ENCODE results near the gene UBXN10. TPM values are rescaled to one million over a fixed set of nuclear protein-coding genes. Genes with fewer than 3 reads are reported as not detected.

The UBXN10 gene
- total and polyA plus RNA-seq, 4 donors, result 0.50 to 2.3 (median 1.1) TPM

DNA sequence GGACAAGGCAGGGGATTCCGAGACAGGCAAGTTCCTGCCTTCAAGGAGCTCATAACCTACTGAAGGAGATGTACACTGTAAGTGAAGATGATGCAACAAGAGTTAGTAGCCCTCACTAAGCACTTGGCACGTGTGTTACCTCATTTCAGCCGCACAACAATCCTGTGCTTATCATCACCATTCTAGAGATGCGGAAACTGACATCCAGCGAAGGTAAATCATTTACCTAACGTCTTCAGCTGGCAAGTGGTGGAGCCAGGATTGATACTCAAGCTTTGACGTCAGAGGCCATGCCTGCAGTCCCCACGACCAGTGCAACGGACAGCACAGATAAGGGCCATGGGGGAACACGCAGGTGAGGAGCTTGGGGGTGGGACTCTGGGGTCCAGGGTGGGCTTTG is 2.9 kb upstream of the UBXN10 start:
- Histone ChIP-seq H3K9me3 (ENCODE audit: control insufficient read depth in 4 of 4, low read length in 3 of 4) (no peaks in the 10 kb centered on the region), H3K4me1 (ENCODE audit: control insufficient read depth in 4 of 4, insufficient read depth in 4 of 4, low read length in 3 of 4) (peaks cover 4 to 42% (median 34%) of the 10 kb centered on the region in 4 donors), H3K4me3 (ENCODE audit: low read depth in 1 of 3, low read length in 3 of 3) (no peak overlapping the region), H3K9ac (ENCODE audit: low read depth in 1 of 2, low read length in 2 of 2) (no peak overlapping the region), H3K27ac (ENCODE audit: low read depth in 1 of 2, low read length in 2 of 2) (peak overlapping the region in 1 of 2 donors; percentile 63), H3K27me3 (ENCODE audit: control insufficient read depth in 4 of 4, insufficient read depth in 4 of 4, low read length in 3 of 4) (no peaks in the 10 kb centered on the region), H3K36me3 (ENCODE audit: control insufficient read depth in 4 of 4, insufficient read depth in 3 of 4, low read depth in 1 of 4, low read length in 3 of 4) (no peaks in the 10 kb centered on the region)
- DNase-seq (ENCODE audit: low spot score), result no peak
- TF ChIP-seq TAF1 (conservative IDR thresholded peaks at IDR 0.05) (no peak), HNF4A (conservative IDR thresholded peaks at IDR 0.05) (peak in 1 of 2 donors; percentile 64), FOXA2 (IDR thresholded peaks at IDR 0.05) (no peak), RXRA (IDR thresholded peaks at IDR 0.05) (peak in 1 of 2 donors; percentile 65), EGR1 (IDR thresholded peaks at IDR 0.05; ENCODE audit: low read depth in 2 of 2) (no peak), JUND (IDR thresholded peaks at IDR 0.05) (peak in 1 of 2 donors; percentile 30), YY1 (IDR thresholded peaks at IDR 0.05) (no peak), RAD21 (IDR thresholded peaks at IDR 0.05) (no peak), NR2F2 (IDR thresholded peaks at IDR 0.05) (no peak), SP1 (IDR thresholded peaks at IDR 0.05) (no peak), GABPA (IDR thresholded peaks at IDR 0.05 in 1 of 2, conservative IDR thresholded peaks at IDR 0.05 in 1 of 2) (no peak)
- TF ChIP-seq, protein P1, sequence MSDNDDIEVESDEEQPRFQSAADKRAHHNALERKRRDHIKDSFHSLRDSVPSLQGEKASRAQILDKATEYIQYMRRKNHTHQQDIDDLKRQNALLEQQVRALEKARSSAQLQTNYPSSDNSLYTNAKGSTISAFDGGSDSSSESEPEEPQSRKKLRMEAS (IDR thresholded peaks at IDR 0.05), result peak; percentile 23
- TF ChIP-seq, protein P2, sequence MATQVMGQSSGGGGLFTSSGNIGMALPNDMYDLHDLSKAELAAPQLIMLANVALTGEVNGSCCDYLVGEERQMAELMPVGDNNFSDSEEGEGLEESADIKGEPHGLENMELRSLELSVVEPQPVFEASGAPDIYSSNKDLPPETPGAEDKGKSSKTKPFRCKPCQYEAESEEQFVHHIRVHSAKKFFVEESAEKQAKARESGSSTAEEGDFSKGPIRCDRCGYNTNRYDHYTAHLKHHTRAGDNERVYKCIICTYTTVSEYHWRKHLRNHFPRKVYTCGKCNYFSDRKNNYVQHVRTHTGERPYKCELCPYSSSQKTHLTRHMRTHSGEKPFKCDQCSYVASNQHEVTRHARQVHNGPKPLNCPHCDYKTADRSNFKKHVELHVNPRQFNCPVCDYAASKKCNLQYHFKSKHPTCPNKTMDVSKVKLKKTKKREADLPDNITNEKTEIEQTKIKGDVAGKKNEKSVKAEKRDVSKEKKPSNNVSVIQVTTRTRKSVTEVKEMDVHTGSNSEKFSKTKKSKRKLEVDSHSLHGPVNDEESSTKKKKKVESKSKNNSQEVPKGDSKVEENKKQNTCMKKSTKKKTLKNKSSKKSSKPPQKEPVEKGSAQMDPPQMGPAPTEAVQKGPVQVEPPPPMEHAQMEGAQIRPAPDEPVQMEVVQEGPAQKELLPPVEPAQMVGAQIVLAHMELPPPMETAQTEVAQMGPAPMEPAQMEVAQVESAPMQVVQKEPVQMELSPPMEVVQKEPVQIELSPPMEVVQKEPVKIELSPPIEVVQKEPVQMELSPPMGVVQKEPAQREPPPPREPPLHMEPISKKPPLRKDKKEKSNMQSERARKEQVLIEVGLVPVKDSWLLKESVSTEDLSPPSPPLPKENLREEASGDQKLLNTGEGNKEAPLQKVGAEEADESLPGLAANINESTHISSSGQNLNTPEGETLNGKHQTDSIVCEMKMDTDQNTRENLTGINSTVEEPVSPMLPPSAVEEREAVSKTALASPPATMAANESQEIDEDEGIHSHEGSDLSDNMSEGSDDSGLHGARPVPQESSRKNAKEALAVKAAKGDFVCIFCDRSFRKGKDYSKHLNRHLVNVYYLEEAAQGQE (IDR thresholded peaks at IDR 0.05), result no peak
- TF ChIP-seq, protein P3, sequence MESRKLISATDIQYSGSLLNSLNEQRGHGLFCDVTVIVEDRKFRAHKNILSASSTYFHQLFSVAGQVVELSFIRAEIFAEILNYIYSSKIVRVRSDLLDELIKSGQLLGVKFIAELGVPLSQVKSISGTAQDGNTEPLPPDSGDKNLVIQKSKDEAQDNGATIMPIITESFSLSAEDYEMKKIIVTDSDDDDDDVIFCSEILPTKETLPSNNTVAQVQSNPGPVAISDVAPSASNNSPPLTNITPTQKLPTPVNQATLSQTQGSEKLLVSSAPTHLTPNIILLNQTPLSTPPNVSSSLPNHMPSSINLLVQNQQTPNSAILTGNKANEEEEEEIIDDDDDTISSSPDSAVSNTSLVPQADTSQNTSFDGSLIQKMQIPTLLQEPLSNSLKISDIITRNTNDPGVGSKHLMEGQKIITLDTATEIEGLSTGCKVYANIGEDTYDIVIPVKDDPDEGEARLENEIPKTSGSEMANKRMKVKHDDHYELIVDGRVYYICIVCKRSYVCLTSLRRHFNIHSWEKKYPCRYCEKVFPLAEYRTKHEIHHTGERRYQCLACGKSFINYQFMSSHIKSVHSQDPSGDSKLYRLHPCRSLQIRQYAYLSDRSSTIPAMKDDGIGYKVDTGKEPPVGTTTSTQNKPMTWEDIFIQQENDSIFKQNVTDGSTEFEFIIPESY (IDR thresholded peaks at IDR 0.05), result no peak
- TF ChIP-seq, protein P4, sequence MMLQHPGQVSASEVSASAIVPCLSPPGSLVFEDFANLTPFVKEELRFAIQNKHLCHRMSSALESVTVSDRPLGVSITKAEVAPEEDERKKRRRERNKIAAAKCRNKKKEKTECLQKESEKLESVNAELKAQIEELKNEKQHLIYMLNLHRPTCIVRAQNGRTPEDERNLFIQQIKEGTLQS (IDR thresholded peaks at IDR 0.05), result peak; percentile 21
- TF ChIP-seq, protein P5, sequence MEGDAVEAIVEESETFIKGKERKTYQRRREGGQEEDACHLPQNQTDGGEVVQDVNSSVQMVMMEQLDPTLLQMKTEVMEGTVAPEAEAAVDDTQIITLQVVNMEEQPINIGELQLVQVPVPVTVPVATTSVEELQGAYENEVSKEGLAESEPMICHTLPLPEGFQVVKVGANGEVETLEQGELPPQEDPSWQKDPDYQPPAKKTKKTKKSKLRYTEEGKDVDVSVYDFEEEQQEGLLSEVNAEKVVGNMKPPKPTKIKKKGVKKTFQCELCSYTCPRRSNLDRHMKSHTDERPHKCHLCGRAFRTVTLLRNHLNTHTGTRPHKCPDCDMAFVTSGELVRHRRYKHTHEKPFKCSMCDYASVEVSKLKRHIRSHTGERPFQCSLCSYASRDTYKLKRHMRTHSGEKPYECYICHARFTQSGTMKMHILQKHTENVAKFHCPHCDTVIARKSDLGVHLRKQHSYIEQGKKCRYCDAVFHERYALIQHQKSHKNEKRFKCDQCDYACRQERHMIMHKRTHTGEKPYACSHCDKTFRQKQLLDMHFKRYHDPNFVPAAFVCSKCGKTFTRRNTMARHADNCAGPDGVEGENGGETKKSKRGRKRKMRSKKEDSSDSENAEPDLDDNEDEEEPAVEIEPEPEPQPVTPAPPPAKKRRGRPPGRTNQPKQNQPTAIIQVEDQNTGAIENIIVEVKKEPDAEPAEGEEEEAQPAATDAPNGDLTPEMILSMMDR (IDR thresholded peaks at IDR 0.05; ENCODE audit: low read depth, low read length, missing input control), result no peak
- 39% methylated on average over 10 of the region's 10 CpGs for WGBS

Data from liver (tissue), 9 donors.